ENCODE results near the gene ZHX3. TPM values are rescaled to one million over a fixed set of nuclear protein-coding genes. Genes with fewer than 3 reads are reported as not detected.

Gene ZHX3
- total RNA-seq, 1 experiment from 2014 or later, result 5.9 TPM

GRCh38 chr20:41145317-41145716, 172.2 kb downstream of the ZHX3 start:
- no peaks in the 10 kb centered on the region for H3K9me3 ChIP-seq (ENCODE audit: low read length)
- H3K4me2 ChIP-seq (ENCODE audit: low read depth, low read length, poor library complexity, severe bottlenecking), result no peak overlapping the region
- H3K4me1 ChIP-seq (ENCODE audit: low read length), result peaks cover 31% of the 10 kb centered on the region
- peaks cover 10% of the 10 kb centered on the region; the same call in 1 of the 2 replicates for H3K36me3 ChIP-seq (ENCODE audit: insufficient read depth, low read length)
- H3K27ac ChIP-seq (ENCODE audit: low read length), result no peak overlapping the region
- peaks cover 98% of the 10 kb centered on the region for H3K79me2 ChIP-seq (ENCODE audit: low read length)
- no peak overlapping the region for H3K9ac ChIP-seq (ENCODE audit: low read length)
- H4K20me1 ChIP-seq (ENCODE audit: insufficient read depth, low read depth, low read length), result peaks cover 11% of the 10 kb centered on the region
- H3K9me2 ChIP-seq (replicated peaks; ENCODE audit: insufficient read depth, low read length), result no peaks in the 10 kb centered on the region
- no peaks in the 10 kb centered on the region for H3K27me3 ChIP-seq (ENCODE audit: low read length)
- H3K4me3 ChIP-seq (ENCODE audit: low read length), result no peak overlapping the region
- H2AFZ ChIP-seq (ENCODE audit: low read length), result no peak overlapping the region
- no peak for DNase-seq

DNA sequence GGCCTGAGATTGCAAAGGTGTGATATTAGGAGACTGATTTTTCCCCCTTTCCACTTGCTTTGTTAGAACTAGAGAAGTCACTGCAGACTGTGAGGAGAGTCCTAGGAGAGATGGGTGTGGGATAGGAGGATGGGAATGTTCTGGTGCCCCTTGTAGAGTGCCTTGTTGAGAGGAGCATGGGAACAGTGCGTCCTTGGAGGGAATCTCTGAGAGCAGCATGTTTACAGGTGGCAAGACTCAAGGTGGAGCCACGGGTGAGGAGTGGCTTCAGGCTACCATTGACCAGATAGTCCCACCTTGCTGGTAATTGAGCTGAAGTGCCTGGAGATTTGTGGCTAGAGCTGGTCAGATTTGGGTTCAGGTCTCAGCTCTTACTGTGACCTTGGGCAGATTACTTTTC, 174.2 kb downstream of the ZHX3 start:
- H3K9me2 ChIP-seq (replicated peaks; ENCODE audit: insufficient read depth, low read length), result no peaks in the 10 kb centered on the region
- peak overlapping the region; percentile 48 for H3K9ac ChIP-seq (ENCODE audit: low read length)
- H3K36me3 ChIP-seq (ENCODE audit: insufficient read depth, low read length), result peaks cover 10% of the 10 kb centered on the region; the same call in 1 of the 2 replicates
- H3K4me3 ChIP-seq (ENCODE audit: low read length), result no peak overlapping the region
- H3K4me1 ChIP-seq (ENCODE audit: low read length), result peaks cover 51% of the 10 kb centered on the region
- H3K79me2 ChIP-seq (ENCODE audit: low read length), result peaks cover 98% of the 10 kb centered on the region
- no peaks in the 10 kb centered on the region for H3K27me3 ChIP-seq (ENCODE audit: low read length)
- H3K9me3 ChIP-seq (ENCODE audit: low read length), result no peaks in the 10 kb centered on the region
- no peak overlapping the region for H2AFZ ChIP-seq (ENCODE audit: low read length)
- H3K4me2 ChIP-seq (ENCODE audit: low read depth, low read length, poor library complexity, severe bottlenecking), result peak overlapping the region; percentile 10
- peaks cover 16% of the 10 kb centered on the region for H4K20me1 ChIP-seq (ENCODE audit: insufficient read depth, low read depth, low read length)
- DNase-seq, result no peak
- 0 out of 2 replicates have a peak overlapping the region, but pooled peaks have one; percentile 22 for H3K27ac ChIP-seq (ENCODE audit: low read length)

- no peak overlapping the region for H2AFZ ChIP-seq (ENCODE audit: low read length)
- DNase-seq, result peak; percentile 64
- no peaks in the 10 kb centered on the region for H3K9me2 ChIP-seq (replicated peaks; ENCODE audit: insufficient read depth, low read length)
- H3K27me3 ChIP-seq (ENCODE audit: low read length), result no peaks in the 10 kb centered on the region
- peak overlapping the region; percentile 10 for H3K4me2 ChIP-seq (ENCODE audit: low read depth, low read length, poor library complexity, severe bottlenecking)
- H3K4me3 ChIP-seq (ENCODE audit: low read length), result no peak overlapping the region
- 0 out of 2 replicates have a peak overlapping the region, but pooled peaks have one; percentile 22 for H3K27ac ChIP-seq (ENCODE audit: low read length)
- peaks cover 10% of the 10 kb centered on the region; the same call in 1 of the 2 replicates for H3K36me3 ChIP-seq (ENCODE audit: insufficient read depth, low read length)
- H3K9ac ChIP-seq (ENCODE audit: low read length), result peak overlapping the region; percentile 48
- peaks cover 16% of the 10 kb centered on the region for H4K20me1 ChIP-seq (ENCODE audit: insufficient read depth, low read depth, low read length)
- peaks cover 98% of the 10 kb centered on the region for H3K79me2 ChIP-seq (ENCODE audit: low read length)
- H3K4me1 ChIP-seq (ENCODE audit: low read length), result peaks cover 53% of the 10 kb centered on the region
- no peaks in the 10 kb centered on the region for H3K9me3 ChIP-seq (ENCODE audit: low read length)
Observed at GRCh38 chr20:41142919-41143318, 174.6 kb downstream of the ZHX3 start.

DNA sequence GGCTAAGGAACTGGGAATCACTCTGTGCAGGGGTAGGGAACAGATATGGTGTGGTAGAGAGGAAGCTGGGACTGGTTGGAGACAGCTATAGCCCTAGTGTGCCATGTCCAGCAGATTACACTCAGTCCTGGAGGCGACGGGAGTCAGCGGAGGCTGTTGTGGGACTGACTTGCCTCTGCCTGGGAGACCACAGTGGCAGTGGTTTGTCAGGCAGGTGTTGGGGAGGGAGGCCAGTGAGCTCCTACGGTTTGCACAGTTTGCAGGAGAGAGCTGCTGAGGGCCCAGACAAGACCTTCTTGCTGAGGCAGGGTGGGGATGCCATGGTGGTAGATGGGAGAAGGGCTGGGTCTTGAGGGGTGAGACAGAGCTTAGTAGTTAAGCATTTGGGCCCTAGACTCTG, 175.3 kb downstream of the ZHX3 start:
- Histone ChIP-seq H3K27me3 (ENCODE audit: low read length) (no peaks in the 10 kb centered on the region), H3K4me3 (ENCODE audit: low read length) (no peak overlapping the region; the same call in 1 of the 2 replicates), H3K79me2 (ENCODE audit: low read length) (peaks cover 99% of the 10 kb centered on the region), H2AFZ (ENCODE audit: low read length) (no peak overlapping the region), H3K36me3 (ENCODE audit: insufficient read depth, low read length) (peaks cover 10% of the 10 kb centered on the region; the same call in 1 of the 2 replicates), H3K9me3 (ENCODE audit: low read length) (no peaks in the 10 kb centered on the region), H4K20me1 (ENCODE audit: insufficient read depth, low read depth, low read length) (peaks cover 16% of the 10 kb centered on the region), H3K9ac (ENCODE audit: low read length) (no peak overlapping the region; the same call in 1 of the 2 replicates), H3K4me2 (ENCODE audit: low read depth, low read length, poor library complexity, severe bottlenecking) (peak overlapping the region; percentile 10), H3K27ac (ENCODE audit: low read length) (no peak overlapping the region), H3K4me1 (ENCODE audit: low read length) (peaks cover 53% of the 10 kb centered on the region), H3K9me2 (replicated peaks; ENCODE audit: insufficient read depth, low read length) (no peaks in the 10 kb centered on the region)
- no peak for DNase-seq

- peak overlapping the region; percentile 86 for H3K27ac ChIP-seq (ENCODE audit: low read length)
- DNase-seq, result peak; percentile 61
- peaks cover 8% of the 10 kb centered on the region; the same call in 1 of the 2 replicates for H4K20me1 ChIP-seq (ENCODE audit: insufficient read depth, low read depth, low read length)
- no peak overlapping the region for H2AFZ ChIP-seq (ENCODE audit: low read length)
- peak overlapping the region; percentile 6; the same call in 1 of the 2 replicates for H3K4me3 ChIP-seq (ENCODE audit: low read length)
- H3K9ac ChIP-seq (ENCODE audit: low read length), result peak overlapping the region; percentile 91
- H3K27me3 ChIP-seq (ENCODE audit: low read length), result no peaks in the 10 kb centered on the region
- H3K9me3 ChIP-seq (ENCODE audit: low read length), result no peaks in the 10 kb centered on the region
- peaks cover 89% of the 10 kb centered on the region for H3K79me2 ChIP-seq (ENCODE audit: low read length)
- no peaks in the 10 kb centered on the region for H3K9me2 ChIP-seq (replicated peaks; ENCODE audit: insufficient read depth, low read length)
- peak overlapping the region; percentile 94 for H3K4me2 ChIP-seq (ENCODE audit: low read depth, low read length, poor library complexity, severe bottlenecking)
- peaks cover 10% of the 10 kb centered on the region; the same call in 1 of the 2 replicates for H3K36me3 ChIP-seq (ENCODE audit: insufficient read depth, low read length)
- H3K4me1 ChIP-seq (ENCODE audit: low read length), result peaks cover 56% of the 10 kb centered on the region
Observed at GRCh38 chr20:41141153-41141815, 176.2 kb downstream of the ZHX3 start.

DNA sequence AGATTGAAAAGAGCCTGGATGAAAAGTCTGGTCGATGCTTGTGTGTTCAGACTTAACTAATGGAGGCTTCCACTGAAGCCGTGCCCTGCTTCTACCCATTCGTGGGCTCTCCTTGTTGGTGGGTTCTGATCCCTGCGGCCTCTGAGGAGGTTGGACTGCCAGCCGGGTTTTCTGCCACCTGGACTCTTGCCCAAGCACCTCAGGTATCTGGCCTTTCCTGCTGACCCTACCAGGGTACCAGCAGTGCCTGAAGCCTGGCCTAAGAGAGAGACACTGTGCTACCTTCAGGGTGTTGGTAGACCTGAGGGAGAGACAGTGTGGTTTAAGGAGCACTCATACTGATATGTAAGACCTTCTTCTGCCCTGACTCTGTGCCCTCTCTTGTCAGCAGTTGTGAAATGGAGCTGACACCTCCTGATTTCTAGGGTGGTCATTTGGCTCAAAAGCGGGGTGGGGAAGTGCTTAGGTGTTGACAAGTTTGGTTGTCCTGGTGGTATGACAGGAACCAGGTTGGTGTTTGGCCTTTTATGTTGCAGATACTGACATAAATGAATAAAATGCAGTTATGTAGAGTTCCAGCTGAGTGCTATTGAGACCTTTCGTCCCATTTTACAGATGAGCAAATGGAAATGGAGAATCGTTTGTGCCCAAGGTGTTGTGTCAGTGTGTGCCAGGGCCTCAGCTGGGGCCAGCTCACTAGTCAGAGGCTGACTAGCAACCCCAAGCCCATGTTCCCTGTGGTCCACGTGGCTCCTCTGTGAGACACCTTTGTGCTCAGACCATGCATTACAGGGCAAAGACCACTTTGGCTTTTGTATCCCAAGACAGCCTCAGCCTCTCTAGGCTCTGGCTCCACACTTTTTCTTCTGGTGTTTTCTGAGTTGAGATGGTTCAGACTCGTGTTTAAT, 177.1 kb downstream of the ZHX3 start:
- H3K9me3 ChIP-seq (ENCODE audit: low read length), result no peaks in the 10 kb centered on the region
- peaks cover 63% of the 10 kb centered on the region for H3K4me1 ChIP-seq (ENCODE audit: low read length)
- peak overlapping the region; percentile 6; the same call in 1 of the 2 replicates for H3K4me3 ChIP-seq (ENCODE audit: low read length)
- H3K9ac ChIP-seq (ENCODE audit: low read length), result peak overlapping the region; percentile 91
- peak overlapping the region; percentile 94 for H3K4me2 ChIP-seq (ENCODE audit: low read depth, low read length, poor library complexity, severe bottlenecking)
- H3K27me3 ChIP-seq (ENCODE audit: low read length), result no peaks in the 10 kb centered on the region
- H3K27ac ChIP-seq (ENCODE audit: low read length), result peak overlapping the region; percentile 86
- peaks cover 10% of the 10 kb centered on the region; the same call in 1 of the 2 replicates for H3K36me3 ChIP-seq (ENCODE audit: insufficient read depth, low read length)
- peaks cover 81% of the 10 kb centered on the region for H3K79me2 ChIP-seq (ENCODE audit: low read length)
- H3K9me2 ChIP-seq (replicated peaks; ENCODE audit: insufficient read depth, low read length), result no peaks in the 10 kb centered on the region
- no peak overlapping the region for H2AFZ ChIP-seq (ENCODE audit: low read length)
- no peak for DNase-seq
- H4K20me1 ChIP-seq (ENCODE audit: insufficient read depth, low read depth, low read length), result peaks cover 8% of the 10 kb centered on the region; the same call in 1 of the 2 replicates

DNA sequence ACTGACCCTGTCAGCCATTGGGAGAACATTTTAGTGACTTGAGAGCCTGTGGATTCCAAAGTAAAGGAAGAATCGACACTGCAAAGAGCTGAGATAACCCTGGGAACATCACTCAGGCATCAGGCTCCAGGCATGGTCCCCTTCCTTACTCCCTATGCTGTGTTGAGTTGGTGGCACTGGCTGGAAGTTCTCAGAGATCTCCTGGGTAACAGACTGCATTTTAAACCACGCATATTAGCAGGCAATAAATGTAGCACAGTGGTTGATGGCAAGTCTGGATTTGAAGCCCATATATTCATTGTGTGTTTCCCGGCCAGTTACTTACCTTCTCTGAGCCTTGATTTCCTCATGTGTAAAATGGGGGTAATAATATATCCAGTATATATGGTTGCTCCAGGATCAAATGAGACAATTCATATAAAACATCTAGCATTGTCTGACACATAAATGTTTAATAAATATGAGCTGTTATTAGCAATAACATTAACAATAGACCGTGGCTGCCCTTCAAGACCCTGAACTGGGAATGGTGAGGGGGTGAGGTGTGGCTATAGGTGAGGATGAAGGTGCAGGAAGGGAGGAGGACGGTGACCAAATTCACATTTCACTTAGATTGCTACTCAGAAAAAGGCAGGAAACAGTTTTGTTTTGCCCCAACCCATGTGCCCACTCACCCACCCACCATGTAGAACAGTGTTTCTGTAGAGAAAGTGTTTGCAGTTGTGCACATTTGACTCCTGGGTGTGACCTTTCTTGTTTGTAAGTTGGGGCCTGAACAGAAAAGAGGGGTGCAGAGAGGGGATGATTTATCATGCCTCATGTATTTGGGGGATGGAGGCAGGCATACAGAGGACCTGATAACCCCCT, 178.1 kb downstream of the ZHX3 start:
- Histone ChIP-seq H2AFZ (ENCODE audit: low read length) (no peak overlapping the region), H3K4me3 (ENCODE audit: low read length) (peak overlapping the region; percentile 85), H3K27me3 (ENCODE audit: low read length) (no peaks in the 10 kb centered on the region), H3K79me2 (ENCODE audit: low read length) (peaks cover 71% of the 10 kb centered on the region), H3K9ac (ENCODE audit: low read length) (peak overlapping the region; percentile 91), H3K4me2 (ENCODE audit: low read depth, low read length, poor library complexity, severe bottlenecking) (peak overlapping the region; percentile 94), H4K20me1 (ENCODE audit: insufficient read depth, low read depth, low read length) (peaks cover 8% of the 10 kb centered on the region; the same call in 1 of the 2 replicates), H3K9me2 (replicated peaks; ENCODE audit: insufficient read depth, low read length) (no peaks in the 10 kb centered on the region), H3K36me3 (ENCODE audit: insufficient read depth, low read length) (peaks cover 7% of the 10 kb centered on the region; the same call in 1 of the 2 replicates), H3K4me1 (ENCODE audit: low read length) (peaks cover 70% of the 10 kb centered on the region), H3K27ac (ENCODE audit: low read length) (peak overlapping the region; percentile 86), H3K9me3 (ENCODE audit: low read length) (no peaks in the 10 kb centered on the region)
- no peak for DNase-seq

Measured in Karpas-422 (cell line).